Fibroblast of gingiva (primary cell): Measurements from ENCODE around the gene ARHGEF33.

Source experiments
- DNase-seq: peaks from one replicate; pipeline ENCODE4 v3.0.0-alpha.2; 2011; ENCODE audit warnings: low read depth

ARHGEF33 gene

DNA sequence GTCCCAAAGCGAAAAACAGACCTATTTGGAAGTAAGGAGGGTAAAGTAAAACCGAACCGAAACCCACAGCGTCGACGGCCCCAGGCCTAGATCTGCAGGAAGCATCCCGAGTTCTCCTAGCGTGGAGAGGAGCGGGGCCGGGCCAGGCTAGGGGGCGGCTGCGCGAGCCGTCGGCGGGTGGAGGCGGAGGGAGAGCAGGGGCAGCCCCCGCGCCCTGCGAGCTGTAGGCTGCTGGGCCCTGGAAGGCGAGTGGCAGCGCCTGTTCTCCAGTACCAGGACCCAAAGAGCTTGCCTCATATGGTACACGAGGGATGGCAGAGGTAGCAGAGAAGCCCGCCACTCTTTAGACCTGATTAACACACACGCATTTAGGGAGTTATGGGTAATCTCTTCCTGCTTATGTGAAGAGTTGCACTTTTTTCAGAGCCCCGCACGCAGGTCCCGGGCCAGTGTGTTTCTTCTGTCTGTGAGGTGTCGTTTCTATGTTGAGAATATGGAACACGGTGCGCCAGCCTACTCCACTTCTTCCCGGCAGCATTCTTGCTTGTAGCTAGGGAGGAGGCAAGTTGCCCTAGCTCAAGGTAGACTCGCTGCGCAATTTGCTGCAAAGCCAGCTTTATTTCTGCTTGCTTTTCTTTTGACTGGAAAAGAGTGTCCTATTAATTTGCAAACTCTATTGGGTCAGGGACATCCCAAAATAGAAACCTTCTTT lies 71.1 kb downstream of the ARHGEF33 start:
- DNase-seq: no peak

DNA sequence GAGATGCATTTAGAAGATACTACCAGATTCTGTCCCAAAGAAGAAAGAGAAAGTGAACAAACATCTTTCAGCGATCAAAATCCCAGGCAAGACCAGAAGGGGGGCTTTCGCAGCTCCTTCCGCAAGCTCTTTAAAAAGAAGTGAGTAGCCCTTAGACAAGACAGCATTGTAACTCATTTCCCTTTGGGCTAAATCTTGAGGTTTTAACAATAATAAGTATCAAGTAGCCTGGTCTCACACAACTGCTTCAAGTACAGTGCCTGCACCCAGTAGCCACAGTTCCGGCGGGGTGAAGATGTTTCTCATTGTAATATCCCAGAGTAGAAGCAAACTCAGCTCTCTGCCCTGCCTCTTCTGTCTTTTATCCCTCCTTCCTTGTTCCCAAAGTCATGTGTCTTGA lies 76.3 kb downstream of the ARHGEF33 start:
- no peak for DNase-seq

DNA sequence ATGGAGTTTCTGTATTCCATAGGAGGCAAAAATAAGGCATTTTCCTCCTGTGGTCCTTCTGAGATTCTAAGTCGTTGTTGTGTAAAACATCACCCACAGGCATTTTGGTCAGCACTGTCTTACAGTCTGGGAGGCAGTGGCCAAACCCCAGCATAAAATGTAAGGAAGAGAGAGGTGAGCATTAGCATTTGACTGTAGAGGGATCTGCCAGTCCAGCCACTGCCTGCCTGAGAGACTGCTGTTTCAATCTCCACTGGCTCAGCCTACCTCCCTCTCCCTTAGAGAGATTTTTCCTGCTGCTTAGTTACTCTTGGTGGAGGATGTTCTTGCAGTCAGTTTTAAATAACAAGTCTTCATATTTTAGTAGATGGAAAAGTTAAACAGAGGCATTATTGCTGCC lies 77.0 kb downstream of the ARHGEF33 start:
- DNase-seq: no peak

DNA sequence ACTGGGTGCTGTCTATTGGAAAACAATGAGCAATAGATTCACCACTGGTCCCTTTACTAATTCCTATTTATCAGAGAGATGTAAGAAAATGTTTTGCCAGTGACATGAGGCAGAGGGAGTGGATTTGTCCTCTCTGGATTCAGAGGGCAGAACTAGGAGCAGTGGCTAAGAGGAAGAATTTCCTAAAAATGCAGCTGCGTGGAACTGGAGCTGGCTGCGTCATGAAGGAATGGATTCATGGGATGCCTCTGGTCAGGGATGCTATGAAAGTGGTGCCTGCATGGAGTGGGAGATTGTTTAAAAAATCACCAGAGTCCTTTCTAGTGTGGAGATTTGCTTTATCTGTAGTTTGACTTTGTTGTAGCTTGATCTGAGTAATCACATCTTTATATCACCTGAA lies 78.3 kb downstream of the ARHGEF33 start:
- no peak for DNase-seq

DNA sequence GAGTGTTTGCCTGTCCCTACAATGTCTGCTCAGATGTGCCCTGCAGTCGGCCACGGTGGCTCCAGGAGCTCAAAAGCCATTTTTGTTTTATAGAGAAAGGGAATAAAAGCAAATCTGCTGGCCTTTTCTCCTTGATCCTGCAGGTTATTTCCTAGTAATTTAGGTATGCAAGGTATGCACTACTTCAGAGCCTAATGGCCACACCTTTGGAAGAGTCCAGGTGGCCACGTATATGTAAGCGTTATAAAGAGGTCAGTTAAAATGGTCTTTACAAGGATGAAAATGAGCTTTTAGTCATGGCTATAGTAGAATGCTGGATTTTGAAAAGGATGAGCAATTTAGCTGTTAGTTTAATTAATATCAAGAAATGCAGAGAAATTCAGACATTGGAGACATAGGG lies 81.7 kb downstream of the ARHGEF33 start:
- no peak for DNase-seq

DNA sequence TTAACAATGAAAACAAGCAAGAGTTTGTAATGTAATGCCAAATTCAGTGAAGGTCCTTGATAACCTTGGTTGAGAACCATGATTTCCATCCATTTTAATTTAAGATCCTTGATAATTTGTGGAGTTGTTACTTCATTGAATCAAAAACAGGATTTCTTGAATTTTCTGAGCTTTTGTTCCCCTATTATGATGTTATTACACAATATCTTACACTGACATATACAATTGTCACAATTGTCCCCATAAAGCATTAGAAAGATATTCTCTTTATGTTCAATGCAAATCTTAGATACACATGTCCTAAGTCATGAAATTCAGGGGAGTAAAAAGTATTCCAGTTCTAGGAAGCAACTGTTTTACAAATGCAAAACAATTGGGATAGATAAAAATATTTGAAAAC lies 83.6 kb downstream of the ARHGEF33 start:
- DNase-seq: no peak

DNA sequence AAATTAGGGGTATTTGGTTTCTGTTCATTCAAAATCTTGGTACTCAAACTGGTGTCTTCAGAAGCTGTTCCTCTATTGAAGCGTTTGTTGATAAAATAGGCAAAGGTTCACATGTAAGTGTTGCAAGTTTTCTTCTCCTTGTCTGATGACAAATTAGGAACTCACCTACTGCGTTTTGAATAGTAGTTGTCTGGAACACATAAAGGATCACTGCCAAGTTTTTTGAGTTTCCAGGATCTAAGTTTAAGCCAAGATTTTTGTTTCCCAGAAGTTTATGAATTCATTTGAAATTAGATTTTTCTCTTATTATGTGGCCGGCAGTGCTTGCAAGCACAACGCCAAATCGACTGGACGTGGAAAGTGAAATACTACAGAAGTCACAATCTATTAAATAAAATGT lies 85.4 kb downstream of the ARHGEF33 start:
- DNase-seq: no peak

DNA sequence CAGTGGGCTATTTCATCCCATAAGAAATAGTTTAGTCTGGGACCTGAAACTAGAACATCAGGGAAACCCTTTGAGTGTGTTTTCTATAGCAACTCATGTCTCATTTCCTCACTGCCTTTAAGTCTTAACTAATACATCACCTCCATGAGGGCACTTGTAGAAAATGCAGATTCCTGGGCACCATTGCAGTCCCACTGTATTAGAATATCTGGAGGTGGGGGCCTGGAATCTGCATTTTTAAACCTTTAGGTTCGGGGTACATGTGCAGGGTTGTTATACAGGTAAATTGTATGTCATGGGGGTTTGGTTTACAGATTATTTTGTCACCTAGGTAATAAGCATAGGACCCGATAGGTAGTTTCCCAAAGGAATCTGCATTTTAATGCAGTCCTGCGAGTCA lies 87.4 kb downstream of the ARHGEF33 start:
- no peak for DNase-seq

DNA sequence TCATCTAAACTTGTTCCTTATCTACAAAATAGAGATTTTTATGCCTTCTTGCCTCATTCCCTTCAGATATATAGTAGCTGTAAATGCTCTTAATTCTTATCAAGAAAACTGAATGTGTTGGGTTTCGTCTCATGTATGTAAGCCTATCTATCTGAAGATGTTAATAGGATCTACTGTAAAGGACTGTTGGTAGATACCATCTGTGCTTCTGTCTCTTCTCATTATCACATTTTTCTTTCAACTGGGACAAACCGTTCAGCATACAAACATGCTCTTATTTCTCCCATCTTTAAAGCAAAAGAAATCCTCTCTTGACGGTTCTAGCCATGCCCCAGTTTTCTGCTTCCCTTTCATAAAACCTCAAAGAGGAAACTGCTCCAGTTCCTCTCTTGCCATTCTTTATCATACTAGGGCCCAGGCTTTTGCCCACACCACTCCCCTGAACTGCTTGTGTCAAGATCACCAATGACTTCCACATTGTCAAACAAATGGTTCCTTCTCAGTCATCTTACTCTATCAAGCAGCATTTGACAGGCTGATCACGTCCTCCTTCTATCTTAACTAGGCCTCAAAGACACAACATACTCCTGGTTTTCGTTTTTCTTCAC lies 88.7 kb downstream of the ARHGEF33 start:
- DNase-seq: no peak

DNA sequence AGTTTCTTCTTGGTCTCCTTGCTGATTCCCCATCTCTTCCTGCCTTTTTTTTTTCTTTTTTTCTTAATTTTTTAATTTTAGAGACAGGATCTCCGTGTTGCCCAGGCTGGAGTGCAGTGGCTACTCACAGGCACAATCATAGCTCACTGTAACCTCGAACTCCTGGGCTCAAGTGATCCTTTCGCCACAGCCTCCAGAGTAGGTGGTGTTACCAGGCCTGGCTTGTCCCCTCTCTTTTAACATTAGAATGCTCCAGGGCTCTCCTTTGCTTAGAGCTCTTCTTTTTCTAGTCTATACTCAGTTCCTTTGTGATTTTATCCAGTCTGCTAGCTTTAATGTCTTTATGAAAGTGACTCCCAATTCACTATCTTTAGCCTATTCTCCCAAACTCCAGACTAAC lies 89.2 kb downstream of the ARHGEF33 start:
- DNase-seq: no peak

DNA sequence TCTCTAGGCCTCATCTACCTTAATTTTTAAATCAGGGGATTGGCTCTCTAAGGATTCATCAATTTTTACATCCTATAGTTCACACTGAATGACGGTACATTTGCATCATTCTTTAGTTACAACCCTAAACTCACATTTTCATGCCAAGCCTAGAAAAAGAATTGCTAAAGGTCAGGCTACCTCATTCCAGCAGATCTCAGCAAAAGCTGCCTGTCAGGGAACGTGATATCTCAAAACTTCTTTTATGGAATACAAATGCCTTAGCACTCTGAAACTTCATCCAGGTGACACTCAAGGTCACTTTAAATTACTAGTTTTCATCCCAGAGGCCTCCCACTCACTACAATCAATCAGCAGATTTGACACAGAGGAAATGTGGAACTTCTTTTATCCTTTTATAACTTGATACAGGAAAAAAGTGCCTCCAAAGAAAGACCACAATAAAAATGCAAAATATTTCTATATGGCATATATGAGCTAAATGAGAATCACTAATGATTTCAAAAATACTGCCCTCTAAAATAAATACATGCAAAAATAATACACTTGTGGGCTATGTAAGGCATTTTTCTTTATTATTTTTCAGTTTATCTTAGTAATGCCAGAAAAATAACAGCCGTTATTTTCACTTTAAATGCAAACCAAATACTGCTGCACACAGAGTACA lies 91.5 kb downstream of the ARHGEF33 start:
- no peak for DNase-seq

DNA sequence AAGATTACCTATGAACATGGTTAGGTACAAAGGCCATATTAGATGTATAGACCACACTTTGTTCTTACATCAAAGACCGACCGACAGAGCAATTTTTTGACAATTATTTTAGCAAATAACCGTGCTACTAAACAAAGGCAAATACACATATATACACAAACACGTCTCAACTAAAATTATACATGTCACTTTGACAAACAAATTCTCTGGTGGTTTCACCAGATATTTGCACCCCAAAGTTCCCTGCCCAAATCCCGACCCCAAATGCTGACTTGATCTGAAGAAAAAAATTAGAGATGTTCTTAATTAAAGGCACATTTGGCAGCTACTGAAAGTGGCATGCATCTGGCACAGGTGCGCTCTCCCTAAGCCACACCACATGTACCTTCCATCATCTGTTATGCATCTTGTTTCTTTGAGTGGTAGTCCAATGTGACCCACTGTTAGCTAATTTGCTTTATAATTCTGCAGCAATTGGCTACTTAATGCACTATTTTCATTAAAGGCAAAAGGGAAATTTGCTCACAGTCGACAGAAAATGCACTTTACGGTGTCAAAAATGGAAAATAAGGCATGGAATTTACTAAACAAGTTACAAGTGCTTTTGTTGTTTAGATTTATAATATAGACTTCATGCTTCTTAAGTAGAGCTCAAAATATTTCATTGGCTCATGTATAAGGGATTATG lies 92.1 kb downstream of the ARHGEF33 start:
- DNase-seq: no peak

DNA sequence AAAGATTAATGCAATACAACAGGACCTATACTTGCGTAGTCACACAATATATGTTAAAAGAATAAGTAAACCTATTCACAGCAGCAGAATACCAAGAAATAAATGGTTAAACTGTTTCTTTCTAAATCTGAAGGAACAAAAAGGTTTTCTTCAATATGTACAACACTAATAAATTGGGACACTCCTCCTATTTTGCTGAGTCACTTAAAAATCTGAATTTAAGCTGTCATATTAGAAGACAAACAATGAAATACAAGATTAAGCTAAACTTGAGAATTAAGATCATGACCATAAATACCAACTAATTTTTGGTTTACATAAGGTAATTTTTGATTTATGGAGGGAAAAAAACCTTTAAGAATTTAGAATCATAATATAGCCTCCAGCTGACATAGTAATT lies 92.8 kb downstream of the ARHGEF33 start:
- no peak for DNase-seq

DNA sequence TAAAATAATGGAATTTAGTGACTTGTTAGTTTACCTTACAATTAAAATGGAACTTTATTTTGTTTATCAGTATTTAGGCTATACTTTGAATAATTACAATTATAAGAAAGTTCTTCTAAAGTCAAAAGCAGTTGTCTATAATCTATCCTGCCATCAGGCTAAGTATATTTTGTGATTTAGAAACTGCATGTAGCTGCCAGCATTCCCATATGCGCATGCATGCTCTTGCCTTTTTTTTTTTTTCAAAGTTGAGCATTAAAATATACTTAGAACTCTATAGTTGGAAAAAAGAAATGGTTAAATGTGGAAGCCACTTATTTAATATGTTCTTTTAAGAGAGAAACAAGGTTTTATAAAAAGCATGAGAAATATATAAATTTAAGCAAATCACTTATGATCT lies 99.0 kb downstream of the ARHGEF33 start:
- DNase-seq: no peak

DNA sequence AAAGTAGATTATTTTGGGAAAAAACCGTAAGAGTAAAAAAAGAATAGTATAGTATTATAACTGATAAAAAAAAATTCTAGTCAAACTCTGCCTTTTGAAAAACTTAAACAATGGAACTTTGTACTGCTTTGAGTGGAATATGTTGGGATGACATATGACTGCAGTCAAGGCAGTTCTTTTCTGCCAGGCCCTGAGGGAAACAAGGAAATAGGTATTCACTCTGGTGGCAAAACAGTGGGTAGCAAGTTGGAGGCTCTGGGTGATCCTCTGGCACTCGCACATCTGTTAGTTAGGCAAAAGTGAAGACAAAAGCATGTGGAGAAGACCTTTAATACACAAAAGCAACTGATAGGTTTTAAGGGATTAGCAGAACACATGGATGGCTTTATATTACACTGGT lies 102.2 kb downstream of the ARHGEF33 start:
- no peak for DNase-seq

DNA sequence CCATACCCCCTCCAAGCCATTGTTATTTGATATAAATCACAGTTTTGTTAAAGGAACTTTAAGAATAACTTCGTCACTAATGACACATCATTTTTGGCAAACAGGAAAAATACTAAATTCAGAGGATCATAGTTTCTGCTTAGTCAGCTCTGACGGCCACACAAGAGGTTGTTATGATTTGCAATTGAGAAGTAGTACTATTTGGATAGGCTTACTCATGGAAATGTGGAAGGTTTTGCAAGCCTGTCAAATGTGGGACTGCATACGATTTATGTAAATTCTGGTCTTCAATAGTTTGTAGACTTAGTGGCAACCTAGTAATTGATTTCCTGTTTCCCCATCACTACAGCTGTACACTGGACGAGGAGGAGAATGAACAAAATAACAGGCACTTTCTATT lies 108.1 kb downstream of the ARHGEF33 start:
- DNase-seq: peak; percentile 98

DNA sequence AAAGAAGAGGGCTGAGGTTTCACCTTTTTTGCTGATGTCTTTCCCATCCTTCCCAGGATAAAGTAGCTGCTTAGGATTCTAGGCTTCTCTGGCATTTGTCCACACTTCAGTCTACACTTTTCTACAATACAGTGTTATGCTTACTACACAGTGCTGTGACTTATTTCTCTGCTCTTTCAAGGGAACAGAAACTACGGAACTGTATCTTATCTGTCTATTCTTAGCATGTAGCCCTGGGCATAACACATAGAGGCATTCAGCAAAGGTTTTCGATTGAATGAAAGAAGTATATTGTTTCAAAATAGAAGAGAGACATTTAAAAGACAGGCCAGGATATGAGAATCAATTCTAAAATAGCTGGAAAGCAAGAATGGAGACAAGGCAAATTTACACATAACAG lies 110.9 kb downstream of the ARHGEF33 start:
- no peak for DNase-seq

DNA sequence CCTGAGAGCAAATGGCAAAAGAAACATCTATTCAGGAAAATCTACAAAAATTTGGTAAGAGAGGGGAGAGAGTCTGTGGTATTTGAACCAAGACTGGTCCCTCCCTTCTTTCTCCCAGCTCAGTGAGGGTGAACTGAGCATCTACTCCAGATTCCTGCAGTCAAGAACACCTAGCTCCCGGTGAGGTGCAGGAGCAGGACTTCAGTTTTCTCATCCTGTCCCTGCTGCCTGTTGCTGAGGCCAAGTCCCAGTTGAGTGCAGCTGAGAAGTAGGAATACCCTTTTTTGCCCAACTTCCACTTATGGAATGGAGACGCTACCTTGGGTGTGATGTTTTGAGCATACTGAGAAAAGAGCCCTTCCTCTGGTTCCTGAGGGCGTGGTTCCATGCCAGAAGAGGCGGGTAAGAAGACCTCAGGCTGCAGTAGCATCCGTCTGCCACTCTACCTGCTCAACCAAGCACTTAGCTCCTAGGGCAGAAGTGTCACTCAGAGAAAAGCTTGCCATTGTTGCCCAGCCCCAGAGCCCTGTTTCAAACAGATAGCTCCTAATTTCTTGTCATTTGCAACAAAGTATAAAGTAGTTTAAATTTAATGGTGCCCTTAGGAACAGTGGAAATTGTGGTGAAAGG lies 118.3 kb downstream of the ARHGEF33 start:
- DNase-seq: no peak

DNA sequence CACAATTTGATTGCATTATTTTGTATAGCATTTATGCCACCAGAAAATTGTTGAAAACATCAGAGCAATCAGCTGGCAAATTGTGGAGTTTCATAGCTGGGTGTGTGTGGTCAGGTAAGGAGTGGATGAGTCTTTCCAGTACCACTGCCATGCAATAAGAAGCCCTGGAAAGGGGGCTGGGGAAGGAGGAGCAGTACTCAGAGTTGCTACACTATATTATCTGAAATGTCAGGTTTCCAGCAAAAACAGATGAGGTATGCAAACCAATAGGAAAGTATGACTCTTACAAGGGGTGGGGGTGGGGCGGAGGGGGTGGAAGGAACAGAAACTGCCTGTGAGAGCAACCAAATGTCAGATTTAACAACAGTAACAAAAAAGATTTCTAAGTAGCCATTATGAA lies 119.0 kb downstream of the ARHGEF33 start:
- DNase-seq: peak; percentile 41

DNA sequence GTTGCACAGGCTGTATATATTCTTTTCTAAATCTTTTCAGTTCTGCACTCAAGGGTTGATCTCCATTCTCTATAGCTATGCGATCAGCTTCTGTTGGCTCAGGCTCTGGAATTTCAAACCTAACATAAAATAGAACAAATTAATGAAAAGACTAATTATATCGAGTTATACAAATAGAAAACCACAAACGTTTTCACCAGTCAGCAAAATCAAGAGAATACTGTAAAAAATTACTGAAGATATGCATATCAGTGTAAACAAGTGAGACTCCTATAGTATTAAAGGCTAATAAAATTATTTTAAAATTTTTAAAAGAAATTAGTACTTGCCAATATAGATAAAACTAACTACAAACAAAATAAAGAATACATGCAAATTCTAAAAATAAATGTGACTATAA lies 124.2 kb downstream of the ARHGEF33 start:
- no peak for DNase-seq

DNA sequence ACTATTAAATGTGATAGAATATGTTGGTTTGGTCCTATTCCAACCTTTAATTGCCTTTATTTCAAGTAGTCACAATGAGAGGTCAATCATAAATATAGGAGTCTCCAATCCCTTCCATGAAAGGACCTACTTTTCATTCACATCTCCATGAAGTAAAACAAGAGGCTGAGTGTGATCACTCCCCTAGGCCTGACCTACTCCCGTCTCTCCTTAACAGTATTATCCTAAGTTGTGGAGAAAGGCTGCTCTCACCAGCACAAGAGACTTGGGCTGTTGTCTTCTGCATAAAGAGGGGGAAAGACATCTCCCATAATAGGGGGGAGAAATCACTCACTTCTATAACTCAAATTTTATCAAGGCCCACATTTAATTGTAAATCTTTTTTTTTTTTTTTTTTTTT lies 125.7 kb downstream of the ARHGEF33 start:
- DNase-seq: no peak

DNA sequence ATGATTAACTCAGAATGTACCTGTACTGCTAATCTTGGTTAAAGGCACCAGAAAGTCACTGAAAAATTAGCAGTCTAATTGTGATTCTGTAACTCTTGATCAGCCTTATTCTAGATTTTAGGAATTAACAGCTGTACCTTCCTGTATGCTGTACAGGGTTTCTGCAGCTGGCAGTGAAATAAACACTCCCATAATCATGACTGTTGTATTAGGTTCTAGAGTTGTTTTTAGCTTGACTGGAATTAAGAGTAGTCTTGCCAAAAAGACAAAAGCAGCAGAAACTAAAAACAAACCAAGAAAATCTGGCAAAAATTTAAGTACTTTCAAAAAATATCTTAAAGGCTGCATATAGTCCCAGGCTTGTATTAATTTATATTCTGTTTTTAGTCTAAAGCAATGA lies 127.7 kb downstream of the ARHGEF33 start:
- DNase-seq: no peak

DNA sequence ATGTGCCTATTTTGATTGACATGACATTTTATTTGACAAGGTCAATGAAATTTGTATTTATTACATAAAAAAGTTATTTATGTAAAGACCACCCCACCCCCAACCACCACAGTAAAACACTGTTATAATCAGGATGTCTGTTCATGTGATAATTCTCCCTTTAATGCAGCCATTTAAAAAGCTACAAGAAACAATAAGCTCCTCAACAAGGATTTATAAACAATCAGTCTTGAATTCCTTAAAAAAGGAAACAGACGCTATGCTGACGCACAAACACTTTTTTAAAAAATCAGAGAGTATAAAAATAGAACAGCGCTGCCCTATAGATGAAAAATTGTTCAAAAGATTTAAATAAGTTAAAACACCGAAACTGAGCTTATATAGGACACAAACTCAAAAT lies 129.0 kb downstream of the ARHGEF33 start:
- no peak for DNase-seq
